ENCODE results near the gene EIF4G1. TPM values are rescaled to one million over a fixed set of nuclear protein-coding genes. Genes with fewer than 3 reads are reported as not detected.

EIF4G1 gene
- total RNA-seq, 4 donors from 2014 or later, result 133 to 269 (median 170) TPM

GRCh38 chr3:184290331-184290730 is 24.1 kb upstream of the EIF4G1 start:
- no peak for TF ChIP-seq CTCF (IDR thresholded peaks at IDR 0.05)
- TF ChIP-seq POLR2A (IDR thresholded peaks at IDR 0.05), result no peak
- Histone ChIP-seq H3K27ac (no peak overlapping the region), H3K9me3 (no peaks in the 10 kb centered on the region), H3K36me3 (no peaks in the 10 kb centered on the region), H3K4me1 (no peaks in the 10 kb centered on the region), H3K27me3 (peaks cover 0 to 4% of the 10 kb centered on the region in 2 donors), H3K4me3 (no peak overlapping the region)
- intact Hi-C loops (cut with DNase I; ENCODE audit: low total_unique reads), result loop anchor here (1.0 kb wide), 1 partner anchor 27 kb away; no protein-coding TSS in a partner anchor
- DNase-seq, result no peak

DNA sequence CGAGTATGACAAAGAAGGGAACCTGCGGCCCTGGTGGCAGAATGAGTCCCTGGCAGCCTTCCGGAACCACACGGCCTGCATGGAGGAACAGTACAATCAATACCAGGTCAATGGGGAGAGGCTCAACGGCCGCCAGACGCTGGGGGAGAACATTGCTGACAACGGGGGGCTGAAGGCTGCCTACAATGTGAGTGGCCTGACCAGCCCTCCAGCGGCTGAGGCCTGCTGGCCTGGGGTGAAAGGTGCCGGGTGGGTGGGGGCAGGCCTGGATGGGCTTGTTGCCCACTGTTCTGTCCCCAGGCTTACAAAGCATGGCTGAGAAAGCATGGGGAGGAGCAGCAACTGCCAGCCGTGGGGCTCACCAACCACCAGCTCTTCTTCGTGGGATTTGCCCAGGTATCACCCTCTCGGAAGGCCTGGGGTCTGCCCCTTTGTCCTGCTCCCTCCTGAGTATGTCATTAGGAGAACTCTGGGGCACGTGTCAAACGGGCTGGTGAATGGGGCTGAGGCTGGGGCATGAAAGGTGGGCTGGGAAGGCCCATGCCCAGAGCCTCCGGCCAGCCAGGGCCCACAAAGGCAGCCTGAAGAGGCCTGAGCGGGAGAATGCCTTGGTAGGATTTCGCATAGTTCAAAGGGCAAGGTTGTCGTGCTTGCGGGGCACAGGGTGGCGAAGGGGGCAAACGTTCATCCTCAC is 23.2 kb upstream of the EIF4G1 start:
- H3K4me1 ChIP-seq, result no peaks in the 10 kb centered on the region
- H3K36me3 ChIP-seq, result no peaks in the 10 kb centered on the region
- TF ChIP-seq CTCF (IDR thresholded peaks at IDR 0.05) (no peak), POLR2A (IDR thresholded peaks at IDR 0.05) (no peak)
- no peaks in the 10 kb centered on the region for H3K9me3 ChIP-seq
- DNase-seq, result no peak
- no peak overlapping the region for H3K27ac ChIP-seq
- peaks cover 0 to 4% of the 10 kb centered on the region in 2 donors for H3K27me3 ChIP-seq
- intact Hi-C loops (cut with DNase I; ENCODE audit: low total_unique reads), result no loop called here
- H3K4me3 ChIP-seq, result no peak overlapping the region

DNA sequence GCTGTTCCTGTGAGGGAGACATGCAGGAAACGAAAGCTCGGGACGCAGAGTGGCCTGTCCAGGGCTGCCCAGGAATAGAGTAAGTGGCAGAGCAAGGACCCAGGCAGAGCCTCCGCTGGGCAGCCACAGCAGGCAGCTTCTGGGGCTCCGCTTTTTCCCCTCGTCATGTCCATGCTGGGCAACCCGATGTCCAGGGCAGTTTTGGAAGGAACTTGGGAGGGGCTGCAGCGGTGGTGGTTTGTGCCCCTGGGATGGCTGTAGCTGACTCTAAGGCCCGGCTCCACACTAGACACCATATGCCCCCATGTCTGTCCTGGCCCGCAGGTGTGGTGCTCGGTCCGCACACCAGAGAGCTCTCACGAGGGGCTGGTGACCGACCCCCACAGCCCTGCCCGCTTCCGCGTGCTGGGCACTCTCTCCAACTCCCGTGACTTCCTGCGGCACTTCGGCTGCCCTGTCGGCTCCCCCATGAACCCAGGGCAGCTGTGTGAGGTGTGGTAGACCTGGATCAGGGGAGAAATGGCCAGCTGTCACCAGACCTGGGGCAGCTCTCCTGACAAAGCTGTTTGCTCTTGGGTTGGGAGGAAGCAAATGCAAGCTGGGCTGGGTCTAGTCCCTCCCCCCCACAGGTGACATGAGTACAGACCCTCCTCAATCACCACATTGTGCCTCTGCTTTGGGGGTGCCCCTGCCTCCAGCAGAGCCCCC is 22.5 kb upstream of the EIF4G1 start:
- no peaks in the 10 kb centered on the region for H3K9me3 ChIP-seq
- H3K36me3 ChIP-seq, result no peaks in the 10 kb centered on the region
- no peak for TF ChIP-seq CTCF (IDR thresholded peaks at IDR 0.05)
- no peak for TF ChIP-seq POLR2A (IDR thresholded peaks at IDR 0.05)
- H3K4me3 ChIP-seq, result no peak overlapping the region
- no peak overlapping the region for H3K27ac ChIP-seq
- intact Hi-C loops (cut with DNase I; ENCODE audit: low total_unique reads), result no loop called here
- no peak for DNase-seq
- H3K27me3 ChIP-seq, result peaks cover 0 to 4% of the 10 kb centered on the region in 2 donors
- H3K4me1 ChIP-seq, result no peaks in the 10 kb centered on the region

DNA sequence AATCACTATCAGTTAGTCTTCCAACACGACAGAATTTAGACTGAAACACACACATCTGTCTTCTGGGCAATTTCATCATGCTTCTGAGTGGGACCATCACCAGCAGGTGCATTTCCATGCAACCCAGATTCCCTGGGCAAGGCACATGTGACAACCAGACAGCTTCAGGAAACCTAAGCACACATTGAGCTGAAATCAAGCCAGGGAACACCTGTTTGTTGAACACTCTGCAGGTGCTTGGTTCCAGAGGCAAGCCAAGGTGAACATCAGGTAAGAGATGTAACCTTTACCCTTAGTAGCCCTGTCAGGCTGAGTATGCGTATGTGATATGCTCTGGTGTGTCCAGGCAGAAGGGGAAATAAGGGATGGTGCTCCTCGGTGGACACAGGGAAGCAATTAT is 18.6 kb upstream of the EIF4G1 start:
- H3K27ac ChIP-seq, result no peak overlapping the region
- TF ChIP-seq POLR2A (IDR thresholded peaks at IDR 0.05) (no peak), CTCF (IDR thresholded peaks at IDR 0.05) (no peak)
- no peaks in the 10 kb centered on the region for H3K27me3 ChIP-seq
- DNase-seq, result no peak
- H3K9me3 ChIP-seq, result no peaks in the 10 kb centered on the region
- H3K4me1 ChIP-seq, result peaks cover 0 to 5% of the 10 kb centered on the region in 2 donors
- H3K4me3 ChIP-seq, result no peak overlapping the region
- intact Hi-C loops (cut with DNase I; ENCODE audit: low total_unique reads), result no loop called here
- H3K36me3 ChIP-seq, result no peaks in the 10 kb centered on the region

- H3K9me3 ChIP-seq, result no peaks in the 10 kb centered on the region
- H3K36me3 ChIP-seq, result no peaks in the 10 kb centered on the region
- no peak for TF ChIP-seq CTCF (IDR thresholded peaks at IDR 0.05)
- no peak for TF ChIP-seq POLR2A (IDR thresholded peaks at IDR 0.05)
- DNase-seq, result no peak
- intact Hi-C loops (cut with DNase I; ENCODE audit: low total_unique reads), result no loop called here
- no peaks in the 10 kb centered on the region for H3K27me3 ChIP-seq
- H3K4me3 ChIP-seq, result no peak overlapping the region
- peaks cover 0 to 5% of the 10 kb centered on the region in 2 donors for H3K4me1 ChIP-seq
- H3K27ac ChIP-seq, result no peak overlapping the region
Measured at GRCh38 chr3:184296616-184297015, 17.8 kb upstream of the EIF4G1 start.

Data from uterus (tissue), 4 donors.